HG03280 (cell line): Measurements from ENCODE around the gene SULT1E1.

Experiments used
- ATAC-seq: cut with Tn5 transposase; IDR thresholded peaks from one replicate; pipeline ENCODE4 v1.9.1; 2021; ENCODE audit warnings: mild to moderate bottlenecking, moderate library complexity; ENCODE audit not compliant: unreplicated experiment

SULT1E1 gene

GRCh38 chr4:69811166-69811565, 48.8 kb downstream of the SULT1E1 start:
- no peak for ATAC-seq

GRCh38 chr4:69800599-69800998, 59.3 kb downstream of the SULT1E1 start:
- no peak for ATAC-seq

- no peak for ATAC-seq
These were observed 60.6 kb downstream of the SULT1E1 start for GRCh38 chr4:69799337-69799736.

- no peak for ATAC-seq
These were observed 66.2 kb downstream of the SULT1E1 start for GRCh38 chr4:69793732-69794131.
